Mesenchymal stem cell (in vitro differentiated cells and primary cell): ENCODE measurements around the gene SVEP1.

Experiments used
- DNase-seq: peaks from one replicate; pipeline ENCODE4 v3.0.0-alpha.2; 2013
- H2AFZ ChIP-seq: one replicate; pipeline ENCODE4 v1.6.1; 2013; ENCODE audit warnings: low read depth, mild to moderate bottlenecking, control low read depth, inconsistent platforms, low read length, moderate library complexity
- H2AK5ac ChIP-seq: 2 replicates; pipeline ENCODE4 v1.6.1; 2013; ENCODE audit warnings: low read length, moderate library complexity, mild to moderate bottlenecking, inconsistent platforms; ENCODE audit not compliant: severe bottlenecking
- H2BK120ac ChIP-seq: one replicate; pipeline ENCODE4 v1.6.1; 2013; ENCODE audit warnings: low read depth, mild to moderate bottlenecking, inconsistent platforms, low read length, moderate library complexity
- H2BK12ac ChIP-seq, 2 experiments: one replicate each; pipeline ENCODE4 v1.6.1; 2013; ENCODE audit warnings: inconsistent platforms in 2 of 2, low read length in 2 of 2, mild to moderate bottlenecking in 2 of 2, moderate library complexity in 2 of 2, control low read depth in 1 of 2
- H2BK15ac ChIP-seq: one replicate; pipeline ENCODE4 v1.6.1; 2013; ENCODE audit warnings: mild to moderate bottlenecking, low read depth, inconsistent platforms; ENCODE audit not compliant: poor library complexity, severe bottlenecking
- H2BK5ac ChIP-seq: 2 replicates; pipeline ENCODE4 v1.6.1; 2013; ENCODE audit warnings: low read depth, mild to moderate bottlenecking, low read length, control low read depth, inconsistent platforms; ENCODE audit not compliant: poor library complexity, severe bottlenecking
- H3K14ac ChIP-seq, 2 experiments: one replicate each; pipeline ENCODE4 v1.6.1; 2013; ENCODE audit warnings: inconsistent platforms in 2 of 2, low read length in 2 of 2, control low read depth in 1 of 2, mild to moderate bottlenecking in 1 of 2, moderate library complexity in 1 of 2
- H3K18ac ChIP-seq, 2 experiments: one replicate each; pipeline ENCODE4 v1.6.1; 2013; ENCODE audit warnings: inconsistent platforms in 2 of 2, low read length in 2 of 2, control low read depth in 1 of 2, low read depth in 1 of 2, mild to moderate bottlenecking in 1 of 2
- H3K23ac ChIP-seq, 2 experiments: one replicate each; pipeline ENCODE4 v1.6.1; 2013; ENCODE audit warnings: inconsistent platforms in 2 of 2, low read length in 2 of 2, mild to moderate bottlenecking in 2 of 2, moderate library complexity in 2 of 2, control low read depth in 1 of 2
- H3K27ac ChIP-seq: 2 replicates; pipeline ENCODE4 v1.5.1; 2013; ENCODE audit warnings: mild to moderate bottlenecking, moderate library complexity, low read length, control low read depth, inconsistent platforms; ENCODE audit not compliant: poor library complexity, severe bottlenecking
- H3K27me3 ChIP-seq, 2 experiments: 2 replicates each; pipeline versions ENCODE4 v1.6.1 to v1.7.0; 2013; ENCODE audit warnings: low read length in 2 of 2, mild to moderate bottlenecking in 2 of 2, moderate library complexity in 2 of 2, control low read depth in 1 of 2, inconsistent platforms in 1 of 2; ENCODE audit not compliant: control insufficient read depth in 1 of 2, insufficient read depth in 1 of 2
- H3K36me3 ChIP-seq, 2 experiments: 2 replicates each; pipeline versions ENCODE4 v1.6.1 to v1.7.0; 2013; ENCODE audit warnings: low read length in 2 of 2, control low read depth in 1 of 2, inconsistent platforms in 1 of 2, low read depth in 1 of 2, mild to moderate bottlenecking in 1 of 2; ENCODE audit not compliant: insufficient read depth in 2 of 2, control insufficient read depth in 1 of 2
- H3K4ac ChIP-seq, 2 experiments: one replicate each; pipeline ENCODE4 v1.6.1; 2013; ENCODE audit warnings: inconsistent platforms in 2 of 2, low read length in 2 of 2, mild to moderate bottlenecking in 2 of 2, moderate library complexity in 2 of 2, control low read depth in 1 of 2, low read depth in 1 of 2
- H3K4me1 ChIP-seq: 2 replicates; pipeline ENCODE4 v1.6.1; 2013; ENCODE audit warnings: low read depth, low read length, control low read depth; ENCODE audit not compliant: control insufficient read depth, insufficient read depth
- H3K4me2 ChIP-seq: 2 replicates; pipeline ENCODE4 v1.6.1; 2013; ENCODE audit warnings: low read length, mild to moderate bottlenecking, inconsistent platforms; ENCODE audit not compliant: poor library complexity, severe bottlenecking
- H3K4me3 ChIP-seq, 2 experiments: 2 replicates each; pipeline versions ENCODE4 v1.5.1 to v1.7.0; 2013; ENCODE audit warnings: low read length in 2 of 2, mild to moderate bottlenecking in 2 of 2, control low read depth in 1 of 2, low read depth in 1 of 2; ENCODE audit not compliant: insufficient read depth in 1 of 2
- H3K79me1 ChIP-seq: replicated peaks from 2 replicates; pipeline ENCODE4 v1.6.1; 2013; ENCODE audit warnings: mild to moderate bottlenecking, control low read depth, low read length, inconsistent platforms; ENCODE audit not compliant: poor library complexity, severe bottlenecking
- H3K9ac ChIP-seq: 2 replicates; pipeline ENCODE4 v1.7.0; 2013; ENCODE audit warnings: mild to moderate bottlenecking, low read length, moderate library complexity
- H3K9me3 ChIP-seq: 2 replicates; pipeline ENCODE4 v1.7.0; 2013; ENCODE audit warnings: mild to moderate bottlenecking, low read length; ENCODE audit not compliant: control insufficient read depth
- H4K8ac ChIP-seq: one replicate; pipeline ENCODE4 v1.6.1; 2013; ENCODE audit warnings: inconsistent platforms, mild to moderate bottlenecking, low read length, moderate library complexity
- H4K91ac ChIP-seq: one replicate; pipeline ENCODE4 v1.6.1; 2013; ENCODE audit warnings: mild to moderate bottlenecking, low read length, inconsistent platforms
- WGBS: methylation state at CpG from one replicate; pipeline ENCODE4 v1.1.7; 2013; ENCODE audit warnings: mixed read lengths; 5-methylcytosine and 5-hydroxymethylcytosine counted together

SVEP1 gene

GRCh38 chr9:110382731-110383130 is 196.8 kb downstream of the SVEP1 start:
- H2AK5ac ChIP-seq = no peak overlapping the region
- peaks cover 0 to 59% of the 10 kb centered on the region in 2 experiments for H3K36me3 ChIP-seq
- H3K4me1 ChIP-seq = no peaks in the 10 kb centered on the region
- H3K4me3 ChIP-seq = no peak overlapping the region
- H3K9me3 ChIP-seq = no peaks in the 10 kb centered on the region
- WGBS = 94% methylated on average over 2 of the region's 4 CpGs
- H2BK5ac ChIP-seq = no peak overlapping the region
- no peak overlapping the region for H2BK15ac ChIP-seq
- no peak overlapping the region for H3K4ac ChIP-seq
- DNase-seq = no peak
- H3K79me1 ChIP-seq = no peaks in the 10 kb centered on the region
- H2AFZ ChIP-seq = no peak overlapping the region
- H2BK120ac ChIP-seq = no peak overlapping the region
- H4K8ac ChIP-seq = no peak overlapping the region
- no peaks in the 10 kb centered on the region for H3K27me3 ChIP-seq
- H3K23ac ChIP-seq = no peak overlapping the region
- no peak overlapping the region for H3K18ac ChIP-seq
- H4K91ac ChIP-seq = no peak overlapping the region
- no peak overlapping the region for H3K14ac ChIP-seq
- no peak overlapping the region for H3K4me2 ChIP-seq
- no peak overlapping the region for H3K9ac ChIP-seq
- no peak overlapping the region for H3K27ac ChIP-seq
- no peak overlapping the region for H2BK12ac ChIP-seq

- Histone ChIP-seq H3K79me1 (no peaks in the 10 kb centered on the region), H3K18ac (no peak overlapping the region), H3K4me1 (no peaks in the 10 kb centered on the region), H3K36me3 (peaks cover 0 to 42% of the 10 kb centered on the region in 2 experiments), H3K27me3 (peaks cover 0 to 10% of the 10 kb centered on the region in 2 experiments), H3K4me3 (no peak overlapping the region), H3K23ac (no peak overlapping the region), H2BK5ac (no peak overlapping the region), H3K14ac (no peak overlapping the region), H3K9ac (no peak overlapping the region), H3K4ac (no peak overlapping the region), H2AK5ac (no peak overlapping the region), H3K27ac (no peak overlapping the region), H2BK15ac (no peak overlapping the region), H2AFZ (no peak overlapping the region), H2BK12ac (no peak overlapping the region), H2BK120ac (no peak overlapping the region), H3K9me3 (no peaks in the 10 kb centered on the region), H4K8ac (no peak overlapping the region), H3K4me2 (no peak overlapping the region), H4K91ac (no peak overlapping the region)
- 96% methylated on average over 6 of the region's 6 CpGs for WGBS
- no peak for DNase-seq
Measured at GRCh38 chr9:110371411-110372007, 208.0 kb downstream of the SVEP1 start.

- Histone ChIP-seq H3K27ac (no peak overlapping the region), H3K4me1 (no peaks in the 10 kb centered on the region), H3K9ac (no peak overlapping the region), H2BK120ac (no peak overlapping the region), H2AFZ (no peak overlapping the region), H2BK15ac (no peak overlapping the region), H4K91ac (no peak overlapping the region), H4K8ac (no peak overlapping the region), H3K4me3 (no peak overlapping the region), H2BK12ac (no peak overlapping the region), H2BK5ac (no peak overlapping the region), H3K18ac (no peak overlapping the region), H3K79me1 (no peaks in the 10 kb centered on the region), H3K14ac (no peak overlapping the region), H3K4ac (no peak overlapping the region), H2AK5ac (no peak overlapping the region), H3K27me3 (peaks cover 0 to 10% of the 10 kb centered on the region in 2 experiments), H3K36me3 (peaks cover 0 to 39% of the 10 kb centered on the region in 2 experiments), H3K23ac (no peak overlapping the region), H3K4me2 (no peak overlapping the region), H3K9me3 (no peaks in the 10 kb centered on the region)
- peak; percentile 11 for DNase-seq
- 14% methylated on average over 1 of the region's 3 CpGs for WGBS
Measured at GRCh38 chr9:110370315-110370714, 209.2 kb downstream of the SVEP1 start.

- Histone ChIP-seq H3K4me3 (no peak overlapping the region), H3K14ac (no peak overlapping the region), H2BK120ac (no peak overlapping the region), H3K36me3 (peaks cover 0 to 21% of the 10 kb centered on the region in 2 experiments), H3K4ac (no peak overlapping the region), H3K4me2 (no peak overlapping the region), H3K79me1 (no peaks in the 10 kb centered on the region), H2BK5ac (no peak overlapping the region), H2AFZ (no peak overlapping the region), H3K9ac (no peak overlapping the region), H2BK15ac (no peak overlapping the region), H3K23ac (no peak overlapping the region), H4K91ac (no peak overlapping the region), H3K4me1 (no peaks in the 10 kb centered on the region), H2AK5ac (no peak overlapping the region), H3K27ac (no peak overlapping the region), H2BK12ac (no peak overlapping the region), H3K18ac (no peak overlapping the region), H3K9me3 (no peaks in the 10 kb centered on the region), H3K27me3 (no peaks in the 10 kb centered on the region), H4K8ac (no peak overlapping the region)
- DNase-seq = no peak
- 100% methylated on average over 1 of the region's 2 CpGs for WGBS
Measured at GRCh38 chr9:110364451-110364850, 215.1 kb downstream of the SVEP1 start.
